BLaER1 (cell line): ENCODE results near the gene MXD4.
"Not testable (repeated sequence)": the region's sequence is repeated elsewhere in the genome, so short reads cannot be mapped to it uniquely, and the experiment has no call there.

Experiments used
- H3K27ac ChIP-seq: shearing (Covaris generic); formaldehyde crosslinking; 2 replicates; pipeline ENCODE4 v1.8.1; 2022
- H3K27me3 ChIP-seq: shearing (Covaris generic); formaldehyde crosslinking; 2 replicates; pipeline ENCODE4 v1.8.1; 2022
- H3K36me3 ChIP-seq: shearing (Covaris generic); formaldehyde crosslinking; 2 replicates; pipeline ENCODE4 v1.8.1; 2022
- H3K4me1 ChIP-seq: shearing (Covaris generic); formaldehyde crosslinking; 2 replicates; pipeline ENCODE4 v1.8.1; 2022
- H3K4me2 ChIP-seq: shearing (Covaris generic); formaldehyde crosslinking; 2 replicates; pipeline ENCODE4 v1.8.1; 2022
- H3K4me3 ChIP-seq: shearing (Covaris generic); formaldehyde crosslinking; 2 replicates; pipeline ENCODE4 v1.8.1; 2022
- H3K9ac ChIP-seq: shearing (Covaris generic); formaldehyde crosslinking; 2 replicates; pipeline ENCODE4 v1.8.1; 2022
- H3K9me3 ChIP-seq: shearing (Covaris generic); formaldehyde crosslinking; 2 replicates; pipeline ENCODE4 v1.8.1; 2022
- H4K20me1 ChIP-seq: shearing (Covaris generic); formaldehyde crosslinking; 2 replicates; pipeline ENCODE4 v1.8.1; 2022
- Cebpa-rat ChIP-seq: shearing (Covaris generic); IDR thresholded peaks from 2 replicates; pipeline ENCODE4 v1.8.1; 2022

Gene MXD4

DNA sequence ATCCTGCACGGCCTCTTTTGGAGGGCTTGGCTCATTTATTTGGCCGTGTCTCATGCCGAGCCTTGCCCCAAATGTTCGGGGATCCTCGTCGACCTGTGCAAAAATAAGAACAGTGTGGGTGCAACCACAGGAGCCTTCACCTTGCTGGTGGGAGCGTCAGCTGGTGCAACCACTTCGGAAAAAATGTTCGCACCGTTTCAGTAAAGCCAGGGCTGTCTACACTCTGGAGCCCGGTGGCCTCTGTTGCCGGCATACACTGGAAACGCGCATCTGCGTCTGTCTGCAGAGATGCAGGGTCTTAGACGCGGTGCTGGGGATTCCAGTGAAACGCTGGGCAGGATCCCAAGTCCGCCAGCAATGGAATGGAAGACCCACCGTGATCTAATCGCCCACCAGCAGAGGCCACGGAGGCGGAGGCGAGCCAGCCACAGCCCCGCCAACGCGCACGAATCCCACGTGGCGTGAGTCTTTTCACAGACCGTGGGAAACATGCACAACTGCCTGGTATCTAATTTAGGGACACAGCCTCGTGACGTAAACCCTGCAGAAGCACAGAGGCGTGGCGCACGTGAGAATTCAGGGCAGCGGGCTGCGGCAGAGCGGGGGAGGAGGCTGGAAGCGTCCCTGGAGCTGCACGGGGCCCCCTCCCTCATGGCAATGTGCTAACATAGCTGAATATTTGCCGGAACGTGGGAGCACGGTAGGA is 13.8 kb upstream of the MXD4 start:
- H3K4me2 ChIP-seq = peak overlapping the region; percentile 24; the same call in 1 of the 2 replicates
- H3K4me3 ChIP-seq = no peak overlapping the region
- no peaks in the 10 kb centered on the region for H3K27me3 ChIP-seq
- H3K9ac ChIP-seq = no peak overlapping the region
- H3K9me3 ChIP-seq = no peaks in the 10 kb centered on the region
- H3K27ac ChIP-seq = no peak overlapping the region
- TF ChIP-seq Cebpa-rat = no peak
- H3K4me1 ChIP-seq = peaks cover 38% of the 10 kb centered on the region
- H3K36me3 ChIP-seq = no peaks in the 10 kb centered on the region
- H4K20me1 ChIP-seq = no peaks in the 10 kb centered on the region

DNA sequence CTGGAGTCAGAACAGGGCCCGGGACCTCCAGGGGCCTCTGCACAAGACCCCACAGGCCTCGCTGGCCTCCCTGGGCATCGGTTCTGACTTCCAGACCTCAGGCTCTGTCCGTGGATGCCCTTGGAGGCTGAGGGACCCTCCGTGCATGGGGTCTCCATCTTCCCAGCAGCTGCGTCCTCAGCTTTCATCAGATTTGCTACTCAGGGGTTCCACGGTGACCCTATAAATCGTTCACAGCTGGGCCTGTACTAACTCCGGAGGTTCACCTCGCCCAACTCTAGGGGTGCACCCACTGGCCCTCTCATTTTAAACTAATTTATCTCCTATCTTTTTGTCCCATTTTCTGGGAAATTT is 13.1 kb upstream of the MXD4 start:
- H3K27me3 ChIP-seq = not testable (repeated sequence)

DNA sequence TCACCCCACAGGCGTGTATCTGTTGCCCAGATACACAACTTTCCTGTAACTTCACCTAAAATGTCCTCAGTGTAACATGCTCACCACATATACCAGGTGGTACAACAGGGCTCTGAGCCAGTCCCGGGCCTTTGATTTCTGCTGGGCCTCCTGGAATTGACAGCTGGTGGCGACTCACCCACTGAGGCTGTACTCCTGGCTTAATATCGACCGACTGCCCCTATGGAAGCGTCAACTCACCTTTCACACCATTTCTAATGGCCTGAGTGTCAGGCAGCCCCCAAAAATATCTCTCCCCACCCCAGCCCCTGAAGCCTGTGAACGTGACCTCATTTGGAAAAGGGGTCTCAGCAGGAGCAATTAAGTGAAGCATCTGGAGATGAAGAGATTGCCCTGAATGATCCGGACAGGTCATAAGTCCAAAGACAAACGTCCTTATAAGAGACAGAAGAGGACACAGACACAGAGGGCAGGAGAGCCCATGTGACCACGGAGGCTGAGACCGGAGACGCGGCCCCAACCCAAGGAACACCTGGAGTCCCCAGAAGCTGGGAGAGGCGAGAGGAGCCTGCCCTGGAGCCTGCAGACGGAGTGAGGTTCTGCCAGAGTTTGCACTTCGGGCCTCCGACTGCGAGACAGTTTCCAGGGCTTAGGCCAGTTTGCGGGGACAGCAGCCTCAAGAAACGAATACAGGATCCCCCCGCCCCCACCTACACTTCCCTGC is 12.6 kb upstream of the MXD4 start:
- Histone ChIP-seq H3K36me3 (no peaks in the 10 kb centered on the region), H3K27me3 (no peaks in the 10 kb centered on the region), H3K9me3 (no peaks in the 10 kb centered on the region), H3K9ac (no peak overlapping the region), H3K4me2 (no peak overlapping the region), H4K20me1 (no peaks in the 10 kb centered on the region), H3K4me3 (no peak overlapping the region), H3K27ac (no peak overlapping the region), H3K4me1 (peaks cover 27% of the 10 kb centered on the region)
- no peak for TF ChIP-seq Cebpa-rat

More for the DNA sequence above, 13.1 kb upstream of the MXD4 start:
- not testable (repeated sequence) for H3K4me3 ChIP-seq, H4K20me1 ChIP-seq, H3K36me3 ChIP-seq, H3K9me3 ChIP-seq, H3K4me2 ChIP-seq, H3K27ac ChIP-seq, H3K9ac ChIP-seq
- H3K4me1 ChIP-seq = peaks cover 31% of the 10 kb centered on the region

DNA sequence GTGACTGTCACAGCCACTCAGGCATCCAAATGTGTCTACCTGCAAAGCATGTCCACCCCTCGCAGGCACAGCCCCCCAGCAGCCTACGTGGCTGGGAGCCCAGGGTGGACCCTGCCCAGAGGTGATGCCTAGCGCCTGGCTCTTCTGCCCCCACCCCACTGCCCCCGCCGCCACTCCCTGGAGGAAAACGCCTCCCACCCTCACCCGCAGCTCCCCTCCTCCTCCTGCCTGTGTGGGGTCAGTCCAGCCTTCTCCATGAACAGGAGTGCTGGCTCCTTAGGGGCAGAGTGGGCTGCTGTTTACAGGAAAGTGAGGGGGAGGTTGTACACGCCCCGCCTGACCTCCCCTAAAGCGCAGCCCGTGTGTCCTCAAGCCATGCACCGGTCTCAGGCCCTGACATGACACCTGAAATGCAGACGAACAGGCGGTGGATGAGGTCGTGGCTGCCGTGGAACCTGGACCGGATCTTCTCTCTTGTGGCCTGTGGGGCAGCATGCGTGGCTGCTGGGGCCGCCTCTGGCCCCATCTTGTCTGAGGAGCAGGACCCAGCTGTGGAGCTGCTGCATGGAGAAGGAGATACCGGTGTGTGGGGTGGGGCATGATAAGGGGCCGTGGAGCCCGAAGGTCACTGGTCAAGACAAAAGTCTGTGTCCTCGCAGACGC is 11.9 kb upstream of the MXD4 start:
- no peak overlapping the region for H3K27ac ChIP-seq
- peaks cover 28% of the 10 kb centered on the region for H3K4me1 ChIP-seq
- no peak overlapping the region for H3K9ac ChIP-seq
- no peak overlapping the region for H3K4me3 ChIP-seq
- H3K4me2 ChIP-seq = peak overlapping the region; percentile 17; the same call in 1 of the 2 replicates
- H3K27me3 ChIP-seq = no peaks in the 10 kb centered on the region
- H4K20me1 ChIP-seq = no peaks in the 10 kb centered on the region
- no peak for TF ChIP-seq Cebpa-rat
- H3K36me3 ChIP-seq = no peaks in the 10 kb centered on the region
- H3K9me3 ChIP-seq = no peaks in the 10 kb centered on the region

DNA sequence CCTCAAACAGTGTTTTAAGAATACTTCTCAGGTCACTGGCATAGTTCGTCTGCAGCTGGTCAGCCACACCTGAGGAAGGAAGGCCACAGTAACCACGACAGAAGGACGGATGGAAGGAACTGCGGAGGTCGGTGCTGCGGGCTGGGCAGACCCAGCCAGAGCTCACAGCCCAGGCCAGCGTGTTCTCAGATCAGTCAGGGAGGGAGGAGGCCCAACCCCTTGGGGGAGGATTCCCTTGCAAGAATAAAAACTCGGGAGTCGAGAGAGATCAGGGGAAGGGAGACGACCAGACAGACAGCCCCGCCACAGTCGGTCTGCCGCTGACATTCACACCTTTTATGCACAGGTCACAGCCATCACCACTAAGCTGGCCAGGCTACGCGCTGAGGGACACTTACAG is 11.3 kb upstream of the MXD4 start:
- Histone ChIP-seq H3K9ac (no peak overlapping the region), H3K27me3 (no peaks in the 10 kb centered on the region), H4K20me1 (no peaks in the 10 kb centered on the region), H3K4me3 (no peak overlapping the region), H3K36me3 (no peaks in the 10 kb centered on the region), H3K4me2 (peak overlapping the region; percentile 17; the same call in 1 of the 2 replicates), H3K9me3 (no peaks in the 10 kb centered on the region), H3K4me1 (peaks cover 28% of the 10 kb centered on the region), H3K27ac (no peak overlapping the region)
- no peak for TF ChIP-seq Cebpa-rat

DNA sequence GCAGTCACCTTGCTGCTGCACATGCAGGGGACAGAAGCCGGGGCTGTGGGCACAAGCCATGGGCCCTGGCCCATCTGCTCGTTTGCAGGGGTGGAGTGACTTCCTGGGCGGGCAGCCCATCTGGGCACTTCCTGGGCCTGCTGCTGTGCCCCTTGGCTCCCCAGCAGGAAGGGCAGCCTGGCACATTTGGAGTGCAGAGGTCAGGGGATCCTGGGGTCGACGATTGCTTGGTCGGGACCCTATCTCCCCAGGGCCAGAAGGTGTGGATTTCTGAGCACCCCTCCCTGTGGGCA is 10.9 kb upstream of the MXD4 start:
- peaks cover 28% of the 10 kb centered on the region for H3K4me1 ChIP-seq
- no peaks in the 10 kb centered on the region for H4K20me1 ChIP-seq
- no peaks in the 10 kb centered on the region for H3K27me3 ChIP-seq
- no peak overlapping the region for H3K9ac ChIP-seq
- no peak overlapping the region for H3K27ac ChIP-seq
- no peak for TF ChIP-seq Cebpa-rat
- H3K9me3 ChIP-seq = no peaks in the 10 kb centered on the region
- H3K36me3 ChIP-seq = no peaks in the 10 kb centered on the region
- H3K4me2 ChIP-seq = 0 out of 2 replicates have a peak overlapping the region, but pooled peaks have one; percentile 17
- no peak overlapping the region for H3K4me3 ChIP-seq

DNA sequence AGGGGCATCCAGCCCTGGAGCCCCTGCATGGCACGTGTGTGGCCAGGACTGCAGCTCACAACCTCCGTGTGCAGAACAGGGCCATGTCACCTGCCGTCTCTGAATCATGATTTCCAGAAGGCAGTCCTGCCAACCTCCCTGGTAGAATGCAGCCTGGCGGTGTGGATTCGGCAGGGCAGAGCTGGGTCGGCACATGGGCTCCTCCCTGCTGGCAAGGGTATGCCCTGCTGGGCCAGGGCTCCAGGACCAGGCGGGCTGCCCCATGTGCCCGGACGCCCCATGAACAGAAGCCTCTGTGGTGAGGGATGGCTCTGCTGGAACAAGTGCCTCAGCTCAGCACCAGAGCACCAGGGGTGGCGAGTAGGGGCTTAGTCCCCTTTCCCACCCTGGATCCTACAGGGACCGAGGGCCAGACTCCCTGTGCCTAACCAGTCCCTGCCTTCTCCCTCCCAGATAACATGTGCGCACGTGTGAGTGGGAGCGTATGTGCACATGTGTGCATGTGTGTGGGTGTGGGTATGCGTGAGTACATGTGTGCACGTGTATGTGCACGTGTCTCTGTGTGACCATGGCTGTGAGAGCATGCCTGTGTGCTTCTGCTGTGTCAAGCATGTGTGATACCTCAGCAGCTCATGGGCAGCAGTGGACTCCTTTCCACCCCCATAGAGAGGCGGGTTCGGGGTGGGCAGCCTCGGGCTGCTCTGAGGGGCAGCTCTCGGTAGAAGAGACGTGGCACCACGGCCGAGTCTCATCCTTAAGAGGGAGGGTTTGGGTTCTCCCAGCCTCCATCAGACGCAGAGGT is 10.3 kb upstream of the MXD4 start:
- no peaks in the 10 kb centered on the region for H4K20me1 ChIP-seq
- H3K36me3 ChIP-seq = no peaks in the 10 kb centered on the region
- no peak for TF ChIP-seq Cebpa-rat
- H3K9ac ChIP-seq = no peak overlapping the region
- H3K4me2 ChIP-seq = 0 out of 2 replicates have a peak overlapping the region, but pooled peaks have one; percentile 17
- no peaks in the 10 kb centered on the region for H3K9me3 ChIP-seq
- peaks cover 28% of the 10 kb centered on the region for H3K4me1 ChIP-seq
- no peaks in the 10 kb centered on the region for H3K27me3 ChIP-seq
- no peak overlapping the region for H3K4me3 ChIP-seq
- H3K27ac ChIP-seq = no peak overlapping the region

DNA sequence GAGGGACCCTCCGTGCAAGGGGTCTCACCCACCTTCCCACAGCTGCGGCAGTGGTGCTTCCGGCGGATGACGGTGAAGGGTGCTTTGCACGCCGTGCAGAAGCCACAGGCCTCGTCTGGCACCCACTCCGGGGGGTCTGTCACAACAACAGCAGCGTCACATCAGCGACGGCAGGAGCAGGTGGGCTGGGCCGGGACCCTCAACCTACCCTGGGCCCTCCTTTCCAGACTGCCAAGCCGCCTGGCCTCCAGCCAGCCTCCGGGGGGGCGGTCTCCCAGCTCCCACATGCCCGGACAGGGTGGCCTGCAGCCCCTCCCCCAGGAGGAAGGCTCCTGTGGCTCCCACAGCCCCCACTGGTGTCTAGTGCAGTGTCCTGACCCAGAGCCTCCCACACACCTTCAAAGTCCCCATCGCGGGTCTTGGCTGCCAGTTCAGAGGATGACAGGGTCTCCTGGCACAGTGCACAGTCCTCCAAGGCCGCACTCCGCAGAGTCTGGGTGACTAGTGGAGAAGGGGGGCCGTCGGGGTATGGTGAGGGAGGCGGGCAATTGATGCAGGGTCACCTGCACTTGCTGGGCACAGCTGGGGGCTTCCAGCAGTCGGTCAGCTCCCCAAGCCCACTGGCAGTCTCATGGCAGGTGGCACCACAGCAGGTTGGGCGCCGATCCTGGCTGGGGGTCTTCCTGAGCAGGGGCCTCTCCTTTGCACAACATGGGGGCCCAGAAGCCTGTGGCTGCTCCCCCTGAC is 9.5 kb upstream of the MXD4 start:
- H3K4me1 ChIP-seq = peaks cover 28% of the 10 kb centered on the region
- no peaks in the 10 kb centered on the region for H4K20me1 ChIP-seq
- no peak overlapping the region for H3K27ac ChIP-seq
- H3K27me3 ChIP-seq = no peaks in the 10 kb centered on the region
- no peaks in the 10 kb centered on the region for H3K9me3 ChIP-seq
- no peaks in the 10 kb centered on the region for H3K36me3 ChIP-seq
- TF ChIP-seq Cebpa-rat = no peak
- H3K9ac ChIP-seq = no peak overlapping the region
- no peak overlapping the region for H3K4me2 ChIP-seq
- H3K4me3 ChIP-seq = no peak overlapping the region
